ENCODE data around the gene ZNF778. TPM values are rescaled to one million over a fixed set of nuclear protein-coding genes. Genes with fewer than 3 reads are reported as not detected.

ZNF778 gene
- total RNA-seq, 1 donor from 2014 or later, result 8.7 TPM

DNA sequence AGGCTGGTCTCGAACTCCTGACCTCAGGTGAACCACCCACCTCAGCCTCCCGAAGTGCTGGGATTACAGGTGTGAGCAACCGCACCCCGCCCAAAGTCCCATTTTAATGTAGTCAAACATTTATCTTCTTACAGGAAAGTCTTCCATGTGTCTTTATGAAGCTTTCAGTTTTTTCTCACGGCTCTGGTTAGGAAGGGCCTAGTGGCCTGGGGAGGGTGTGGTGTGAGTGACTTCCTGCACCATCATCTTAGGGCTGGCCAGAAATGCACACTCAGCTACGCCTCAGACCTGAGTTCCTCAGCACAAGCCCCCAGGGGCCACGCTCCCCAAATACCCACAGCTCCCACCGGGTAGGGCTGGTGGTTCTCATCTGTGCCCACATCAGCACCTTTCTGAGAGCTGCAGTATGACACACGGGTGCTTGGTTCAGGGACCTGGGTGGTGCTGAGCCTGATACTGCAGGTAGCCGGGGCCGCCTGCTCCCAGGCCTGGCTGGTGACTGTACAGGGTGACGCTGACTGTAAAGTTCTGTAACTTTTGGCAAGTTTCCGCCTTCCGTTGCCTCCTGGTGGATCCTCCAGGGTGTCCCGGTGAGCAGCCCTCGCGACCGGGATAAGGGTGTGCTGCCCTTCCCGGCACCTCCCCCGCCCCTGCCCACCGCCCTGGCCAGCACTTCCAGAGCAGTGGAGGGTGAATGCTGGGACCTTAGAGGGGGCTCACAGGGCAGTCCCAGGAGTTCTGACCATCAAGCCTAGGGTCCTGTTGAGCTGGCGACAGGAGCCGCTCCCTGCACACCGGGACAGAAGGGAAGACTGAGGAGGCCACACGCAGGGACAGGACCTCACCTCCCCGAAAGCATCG lies 52.5 kb downstream of the ZNF778 start:
- peaks cover 84% of the 10 kb centered on the region for H3K36me3 ChIP-seq
- intact Hi-C loops (cut with micrococcal nuclease), result no loop called here
- H3K9me3 ChIP-seq (replicated peaks), result no peaks in the 10 kb centered on the region
- TF ChIP-seq, protein P1, sequence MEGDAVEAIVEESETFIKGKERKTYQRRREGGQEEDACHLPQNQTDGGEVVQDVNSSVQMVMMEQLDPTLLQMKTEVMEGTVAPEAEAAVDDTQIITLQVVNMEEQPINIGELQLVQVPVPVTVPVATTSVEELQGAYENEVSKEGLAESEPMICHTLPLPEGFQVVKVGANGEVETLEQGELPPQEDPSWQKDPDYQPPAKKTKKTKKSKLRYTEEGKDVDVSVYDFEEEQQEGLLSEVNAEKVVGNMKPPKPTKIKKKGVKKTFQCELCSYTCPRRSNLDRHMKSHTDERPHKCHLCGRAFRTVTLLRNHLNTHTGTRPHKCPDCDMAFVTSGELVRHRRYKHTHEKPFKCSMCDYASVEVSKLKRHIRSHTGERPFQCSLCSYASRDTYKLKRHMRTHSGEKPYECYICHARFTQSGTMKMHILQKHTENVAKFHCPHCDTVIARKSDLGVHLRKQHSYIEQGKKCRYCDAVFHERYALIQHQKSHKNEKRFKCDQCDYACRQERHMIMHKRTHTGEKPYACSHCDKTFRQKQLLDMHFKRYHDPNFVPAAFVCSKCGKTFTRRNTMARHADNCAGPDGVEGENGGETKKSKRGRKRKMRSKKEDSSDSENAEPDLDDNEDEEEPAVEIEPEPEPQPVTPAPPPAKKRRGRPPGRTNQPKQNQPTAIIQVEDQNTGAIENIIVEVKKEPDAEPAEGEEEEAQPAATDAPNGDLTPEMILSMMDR (IDR thresholded peaks at IDR 0.05; ENCODE audit: borderline replicate concordance), result no peak
- H3K27ac ChIP-seq (replicated peaks), result no peak overlapping the region
- DNase-seq, result no peak
- H3K27me3 ChIP-seq (ENCODE audit: low read depth), result no peaks in the 10 kb centered on the region
- H3K4me3 ChIP-seq, result no peak overlapping the region
- no peaks in the 10 kb centered on the region for H3K4me1 ChIP-seq

DNA sequence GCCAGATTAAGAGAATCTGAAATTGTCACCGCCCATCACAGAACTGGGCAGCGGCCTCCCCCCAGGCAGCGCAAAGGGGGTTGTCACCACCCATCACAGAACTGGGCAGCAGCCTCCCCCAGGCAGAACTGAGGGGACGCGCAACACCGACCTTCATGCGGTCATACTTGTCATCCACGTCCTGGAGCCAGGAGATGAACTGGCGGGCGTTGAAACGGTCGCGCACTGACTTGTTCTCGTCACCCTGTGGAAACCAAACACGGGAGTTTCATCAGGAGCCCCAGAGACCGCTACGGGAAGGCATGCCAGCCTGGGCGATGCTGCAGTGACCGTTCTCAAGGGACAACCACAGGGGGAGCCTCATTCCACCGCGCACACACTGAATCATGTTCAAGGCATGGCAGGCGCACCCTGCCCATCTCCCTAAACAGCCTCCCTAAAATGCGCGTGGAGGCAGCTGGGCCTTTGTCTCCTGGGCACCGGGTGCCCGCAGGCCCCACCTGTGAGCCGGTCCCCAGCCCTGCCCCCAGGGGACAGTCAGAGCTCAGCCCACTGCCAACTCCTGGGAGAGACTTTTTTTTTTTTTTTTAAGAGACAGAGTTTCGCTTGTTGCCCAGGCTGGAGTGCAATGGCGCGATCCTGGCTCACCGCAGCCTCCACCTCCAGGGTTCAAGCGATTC lies 53.3 kb downstream of the ZNF778 start:
- no peak overlapping the region for H3K27ac ChIP-seq (replicated peaks)
- H3K4me3 ChIP-seq, result no peak overlapping the region
- no peak for DNase-seq
- intact Hi-C loops (cut with micrococcal nuclease), result no loop called here
- peaks cover 84% of the 10 kb centered on the region for H3K36me3 ChIP-seq
- H3K9me3 ChIP-seq (replicated peaks), result no peaks in the 10 kb centered on the region
- no peaks in the 10 kb centered on the region for H3K27me3 ChIP-seq (ENCODE audit: low read depth)
- TF ChIP-seq, protein P1 (IDR thresholded peaks at IDR 0.05; ENCODE audit: borderline replicate concordance), result no peak
- no peaks in the 10 kb centered on the region for H3K4me1 ChIP-seq

DNA sequence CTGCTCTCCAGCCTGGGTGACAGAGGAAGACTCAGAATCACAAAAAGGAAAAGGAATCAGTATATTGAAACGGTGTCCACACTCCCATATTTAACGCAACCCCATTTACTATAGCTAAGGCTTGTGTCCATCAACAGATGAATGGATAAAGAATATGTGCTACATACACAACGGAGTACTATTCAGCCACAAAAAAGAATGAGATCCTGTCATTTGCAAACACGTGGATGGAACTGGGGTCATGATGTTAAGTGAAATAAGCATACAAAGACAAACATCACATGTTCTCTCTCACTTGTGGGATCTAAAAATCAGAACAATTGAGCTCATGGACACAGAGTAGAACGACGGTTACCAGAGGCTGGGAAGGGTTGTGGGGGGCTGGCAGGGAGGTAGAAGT lies 55.1 kb downstream of the ZNF778 start:
- Histone ChIP-seq H3K36me3 (peaks cover 83% of the 10 kb centered on the region), H3K27me3 (ENCODE audit: low read depth) (no peaks in the 10 kb centered on the region), H3K4me3 (no peak overlapping the region), H3K27ac (replicated peaks) (no peak overlapping the region), H3K4me1 (peaks cover 3% of the 10 kb centered on the region), H3K9me3 (replicated peaks) (no peaks in the 10 kb centered on the region)
- no peak for DNase-seq
- TF ChIP-seq, protein P1 (IDR thresholded peaks at IDR 0.05; ENCODE audit: borderline replicate concordance), result no peak
- intact Hi-C loops (cut with micrococcal nuclease), result no loop called here

DNA sequence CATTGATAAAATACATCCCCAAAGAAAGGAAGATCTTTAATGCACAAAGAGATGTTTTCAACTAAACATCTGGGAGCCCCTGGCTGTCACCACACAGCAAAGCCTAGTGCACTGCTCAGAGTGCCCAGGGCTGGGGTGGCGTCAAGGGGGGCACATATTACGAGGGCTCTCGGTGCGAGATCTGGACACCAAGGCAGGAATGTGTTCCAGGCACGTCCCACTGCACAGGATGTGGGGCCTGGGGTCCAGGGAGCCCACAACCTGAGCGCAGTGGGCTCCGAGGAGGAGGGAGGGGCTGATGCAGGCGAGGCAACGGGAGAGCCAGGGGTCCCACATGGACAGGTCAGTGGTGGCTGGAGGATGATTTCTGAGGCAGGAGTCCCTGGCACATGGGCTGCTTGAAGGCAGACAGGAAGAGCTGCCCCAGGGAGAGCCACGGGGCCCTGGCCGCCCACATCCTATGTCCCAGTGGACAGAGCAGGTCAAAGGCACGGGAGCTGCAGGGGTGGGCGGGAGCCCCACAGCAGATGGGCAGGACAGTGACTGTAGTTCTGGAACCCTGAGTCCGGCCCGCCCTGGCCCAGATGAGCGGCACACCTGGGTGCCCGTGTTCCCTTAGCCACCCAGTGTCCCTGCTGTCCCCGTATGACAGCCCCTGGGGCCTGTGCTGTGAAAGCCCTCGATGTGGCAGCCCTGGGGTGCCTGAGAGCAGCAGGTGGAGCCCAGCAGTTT lies 56.4 kb downstream of the ZNF778 start:
- Histone ChIP-seq H3K27ac (replicated peaks) (no peak overlapping the region), H3K9me3 (replicated peaks) (no peaks in the 10 kb centered on the region), H3K36me3 (peaks cover 90% of the 10 kb centered on the region), H3K4me1 (peaks cover 9% of the 10 kb centered on the region), H3K4me3 (no peak overlapping the region), H3K27me3 (ENCODE audit: low read depth) (no peaks in the 10 kb centered on the region)
- DNase-seq, result no peak
- intact Hi-C loops (cut with micrococcal nuclease), result no loop called here
- TF ChIP-seq, protein P1 (IDR thresholded peaks at IDR 0.05; ENCODE audit: borderline replicate concordance), result no peak

DNA sequence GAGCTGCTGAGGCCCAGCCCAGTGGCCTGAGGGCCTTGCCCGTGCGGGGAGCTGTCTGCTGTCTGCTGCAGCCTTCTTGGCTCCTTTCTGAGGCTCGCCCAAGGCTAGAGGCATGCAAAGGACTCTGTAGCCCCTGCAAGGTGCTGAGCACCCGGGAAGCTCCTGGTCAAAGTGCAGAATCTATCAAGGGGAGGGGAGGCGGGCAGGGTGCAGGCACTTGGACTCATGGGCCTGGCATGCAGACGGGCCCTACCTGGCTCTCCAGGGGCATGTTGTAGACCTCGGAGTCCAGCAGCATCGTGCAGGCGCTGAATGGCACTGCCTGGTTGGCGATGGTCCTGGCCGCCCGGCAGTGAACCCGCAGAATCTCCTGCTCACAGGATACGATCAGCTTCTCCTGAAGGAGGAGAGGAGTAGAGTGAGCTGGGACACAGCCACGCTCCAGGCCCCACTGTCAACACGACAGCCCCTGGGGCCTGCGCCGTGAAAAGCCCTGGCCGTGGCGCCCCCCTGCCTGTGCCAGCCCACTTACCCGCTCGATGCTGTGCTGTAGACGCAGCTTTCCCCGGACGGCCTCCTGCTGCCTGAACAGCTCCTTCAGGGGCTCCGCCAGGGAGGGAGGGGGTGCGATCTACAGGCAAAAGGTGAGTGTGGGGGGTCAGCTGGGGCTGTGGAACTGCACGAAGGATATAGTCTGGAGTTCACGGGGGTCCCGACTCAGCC lies 57.2 kb downstream of the ZNF778 start:
- H3K27ac ChIP-seq (replicated peaks), result no peak overlapping the region
- peaks cover 9% of the 10 kb centered on the region for H3K4me1 ChIP-seq
- no peak overlapping the region for H3K4me3 ChIP-seq
- intact Hi-C loops (cut with micrococcal nuclease), result no loop called here
- H3K36me3 ChIP-seq, result peaks cover 86% of the 10 kb centered on the region
- TF ChIP-seq, protein P1 (IDR thresholded peaks at IDR 0.05; ENCODE audit: borderline replicate concordance), result no peak
- no peaks in the 10 kb centered on the region for H3K27me3 ChIP-seq (ENCODE audit: low read depth)
- no peaks in the 10 kb centered on the region for H3K9me3 ChIP-seq (replicated peaks)
- DNase-seq, result no peak
